NK-92 treated with Interleukin-12 subunit alpha and Interleukin-12 subunit beta, amount 100 ng/mL, for 24 hours (cell line): ENCODE results near the gene LRG1.
"Not testable (repeated sequence)": the region's sequence is repeated elsewhere in the genome, so short reads cannot be mapped to it uniquely, and the experiment has no call there.

Experiments used
- DNase-seq: peaks from one replicate; lab custom pipeline; 2025; lab: John Stamatoyannopoulos, UW

The LRG1 gene

GRCh38 chr19:4553092-4553695 lies 13.4 kb upstream of the LRG1 start:
- no peak for DNase-seq

- no peak for DNase-seq
Measured at GRCh38 chr19:4552525-4552819, 12.6 kb upstream of the LRG1 start.

- DNase-seq, result no peak
Measured at GRCh38 chr19:4550479-4551050, 10.7 kb upstream of the LRG1 start.

DNA sequence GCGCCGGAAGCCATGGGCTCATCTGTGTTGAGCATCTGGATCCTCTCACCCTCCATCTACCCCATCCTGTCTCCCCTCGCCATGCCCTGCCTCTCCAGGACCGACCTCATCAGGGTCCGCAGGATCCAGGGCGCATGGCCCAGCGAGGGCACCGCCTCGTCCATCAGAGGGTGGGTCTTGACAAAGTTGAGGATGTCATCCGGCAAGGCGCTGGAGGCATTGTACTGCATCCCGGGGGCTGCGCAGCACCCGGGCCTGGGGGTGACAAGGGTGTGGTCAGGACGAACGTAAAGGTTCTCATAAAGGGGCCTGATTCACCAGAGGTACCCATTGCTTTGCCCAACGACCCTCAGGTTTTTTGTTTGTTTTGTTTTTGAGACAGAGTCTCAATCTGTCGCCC lies 10.2 kb upstream of the LRG1 start:
- no peak for DNase-seq

GRCh38 chr19:4548238-4548584 lies 8.4 kb upstream of the LRG1 start:
- DNase-seq, result no peak

GRCh38 chr19:4547303-4548237 lies 7.7 kb upstream of the LRG1 start:
- no peak for DNase-seq

DNA sequence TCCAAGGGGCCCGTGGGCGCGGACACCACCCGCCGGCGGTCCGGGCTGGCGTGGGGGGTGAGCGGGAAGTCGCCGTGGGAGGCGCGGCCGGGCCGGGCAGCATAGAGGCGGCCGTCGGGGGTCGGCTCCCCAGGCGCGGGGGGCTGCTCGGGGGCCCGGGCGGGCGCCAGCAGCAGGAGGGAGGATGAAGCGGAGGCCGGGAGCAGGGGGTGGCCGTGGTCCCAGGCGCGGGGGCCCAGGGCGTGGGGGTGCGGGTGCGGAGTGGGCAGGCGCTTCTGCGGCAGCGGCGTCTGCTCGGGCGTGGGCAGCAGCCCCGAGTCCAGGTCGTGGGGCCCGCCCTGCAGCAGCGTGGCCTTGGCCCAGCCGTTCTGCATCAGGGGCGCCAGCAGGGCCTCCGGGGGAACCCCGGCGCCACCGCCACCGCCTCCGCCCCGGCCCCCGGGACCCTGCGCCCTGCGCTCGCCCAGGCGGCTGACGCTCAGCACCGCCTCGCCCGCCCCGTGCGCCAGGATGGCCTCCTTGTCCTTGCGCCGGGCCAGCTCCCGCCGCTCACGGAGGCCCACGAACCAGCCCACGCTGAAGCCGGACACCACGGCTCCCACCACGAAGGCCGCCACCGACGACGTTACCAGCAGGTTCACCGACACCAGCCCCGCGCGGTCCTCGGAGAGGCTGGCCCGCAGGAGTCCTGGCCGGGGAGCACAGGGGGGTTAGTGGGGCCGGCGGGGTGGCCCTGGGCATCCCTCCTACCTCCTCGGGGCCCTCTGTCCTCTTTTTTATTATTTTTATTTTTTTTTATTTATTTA lies 4.2 kb upstream of the LRG1 start:
- DNase-seq, result no peak

DNA sequence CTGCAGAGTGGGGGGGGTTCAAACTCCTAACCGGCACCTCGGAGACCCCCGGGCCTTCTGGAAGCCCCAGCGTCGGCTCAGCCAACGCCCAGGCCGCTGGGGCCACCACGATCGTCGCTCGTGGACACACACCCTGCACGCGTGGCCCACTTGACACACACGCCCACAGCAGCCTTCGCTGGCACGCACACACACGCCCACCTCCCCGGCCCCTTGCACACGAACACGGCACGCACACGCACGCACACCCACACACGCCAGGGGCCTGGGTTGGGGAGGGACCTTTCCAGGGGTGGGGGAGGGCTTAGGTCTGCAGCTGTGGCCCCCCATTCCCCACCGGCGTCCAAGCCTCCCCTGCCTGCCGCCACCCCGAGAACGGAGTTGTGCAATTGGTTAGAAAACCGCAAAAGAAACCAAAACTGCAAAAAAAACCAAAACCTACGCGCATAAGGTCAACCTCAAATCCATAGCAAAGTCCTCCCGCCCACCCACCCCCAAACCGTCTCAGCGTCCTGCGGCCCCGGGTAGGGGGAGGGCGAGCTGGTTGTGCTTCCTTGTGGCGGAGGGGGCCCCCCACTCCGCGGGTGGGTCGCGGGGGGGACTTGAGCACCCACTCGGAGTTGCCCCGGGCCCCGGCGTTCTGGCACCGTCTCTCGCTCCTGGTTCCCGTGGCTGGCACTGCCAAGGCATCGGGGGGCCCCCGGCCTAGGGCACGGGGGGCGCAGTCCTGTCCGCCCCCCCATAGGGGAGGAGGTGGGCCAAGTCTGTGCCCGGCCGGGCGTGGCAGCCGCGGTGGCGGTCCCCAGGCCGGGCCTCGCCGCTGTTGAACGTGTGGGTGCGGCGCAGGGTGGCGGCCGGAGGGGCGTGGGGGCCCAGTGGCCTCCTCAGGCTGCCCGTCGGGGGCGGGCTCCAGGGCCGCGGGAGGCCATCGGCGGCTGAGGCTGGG lies 3.3 kb upstream of the LRG1 start:
- no peak for DNase-seq

DNA sequence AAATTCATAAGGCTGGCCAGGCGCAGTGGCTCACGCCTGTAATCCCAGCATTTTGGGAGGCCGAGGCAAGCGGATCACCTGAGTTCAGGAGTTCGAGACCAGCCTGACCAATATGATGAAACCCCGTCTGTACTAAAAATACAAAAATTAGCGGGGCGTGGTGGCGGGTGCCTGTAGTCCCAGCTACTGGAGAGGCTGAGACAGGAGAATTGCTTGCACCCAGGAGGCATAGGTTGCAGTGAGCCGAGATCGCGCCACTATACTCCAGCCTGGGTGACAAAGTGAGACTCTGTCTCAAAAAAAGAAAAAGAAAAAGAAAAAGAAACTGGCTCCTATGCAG lies 1.9 kb upstream of the LRG1 start:
- DNase-seq, result not testable (repeated sequence)

DNA sequence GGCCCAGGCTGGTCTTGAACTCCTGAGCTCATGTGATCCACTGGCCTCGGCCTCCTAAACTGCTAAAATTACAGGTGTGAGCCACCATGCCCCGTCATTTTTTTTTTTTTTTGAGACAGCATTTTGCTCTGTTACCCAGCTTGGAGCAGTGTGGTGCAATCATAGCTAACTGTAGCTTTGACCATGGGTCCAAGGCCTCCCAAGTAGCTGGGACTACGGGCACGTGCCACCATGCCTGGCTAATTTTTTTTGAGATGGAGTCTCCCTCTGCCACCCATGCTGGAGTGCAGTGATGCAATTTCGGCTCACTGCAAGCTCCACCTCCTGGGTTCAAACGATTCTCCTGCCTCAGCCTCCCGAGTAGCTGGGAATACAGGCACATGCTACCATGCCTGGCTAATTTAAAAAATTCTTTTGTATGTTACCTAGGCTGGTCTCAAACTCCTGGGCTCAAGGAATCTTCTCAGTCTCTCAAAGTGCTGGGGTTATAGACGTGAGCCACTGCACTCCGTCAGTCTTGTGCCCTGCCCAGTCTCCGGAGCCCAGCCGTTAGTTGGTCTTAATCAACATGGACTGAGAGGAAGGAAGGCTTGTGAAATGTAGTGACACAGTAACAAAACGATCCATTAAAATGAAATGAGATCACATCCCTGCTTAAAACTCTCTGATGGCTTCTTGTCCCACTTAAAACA lies 1.4 kb upstream of the LRG1 start:
- no peak for DNase-seq

DNA sequence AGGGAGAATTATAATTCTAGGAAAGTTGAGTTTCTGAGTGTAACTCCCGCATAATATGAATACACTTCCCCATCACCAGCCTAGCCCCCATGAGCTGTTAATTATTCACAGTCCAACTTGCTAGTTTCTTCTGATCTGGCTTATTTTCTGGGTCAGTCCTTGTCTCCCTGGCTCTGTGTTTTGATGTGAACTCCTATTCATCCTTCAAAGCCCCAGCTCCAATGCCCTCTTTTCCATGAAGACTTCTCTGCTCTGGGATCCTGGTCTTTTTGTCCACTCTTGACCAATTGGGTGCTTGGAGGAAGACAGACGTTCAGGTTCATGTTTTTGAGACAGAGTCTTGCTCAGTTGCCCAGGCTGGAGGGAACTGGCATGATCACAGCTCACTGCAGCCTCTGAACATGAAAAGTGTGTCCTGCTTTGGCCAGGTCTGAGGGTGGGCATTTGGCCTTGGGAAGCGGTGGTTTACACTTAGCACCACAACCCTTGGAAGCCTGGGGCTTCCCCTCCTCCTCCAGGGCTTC lies 605 bp downstream of the LRG1 start:
- no peak for DNase-seq

- no peak for DNase-seq
Measured at GRCh38 chr19:4538601-4538954, 1.3 kb downstream of the LRG1 start.

- DNase-seq, result no peak
Measured at GRCh38 chr19:4537953-4538600, 1.8 kb downstream of the LRG1 start.

DNA sequence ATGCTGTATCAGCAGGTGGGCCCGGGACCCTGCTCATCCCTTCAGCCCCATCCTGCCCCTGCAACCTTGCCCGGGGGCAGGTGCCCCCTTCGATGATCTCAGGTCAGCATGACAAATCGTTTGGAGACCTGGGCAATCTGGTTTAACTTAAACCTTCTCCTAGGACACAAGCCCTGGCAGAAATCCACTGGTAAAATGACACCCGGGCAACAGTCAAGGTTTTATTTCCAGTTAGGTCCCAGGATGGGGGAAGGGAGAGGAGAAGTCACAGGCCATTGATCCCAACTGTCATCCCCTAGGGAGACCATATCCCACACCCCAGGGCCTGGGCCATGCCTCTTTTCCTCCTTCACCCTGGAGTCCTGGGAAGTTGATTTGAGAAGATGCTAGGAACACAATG lies 3.0 kb downstream of the LRG1 start:
- DNase-seq, result no peak

DNA sequence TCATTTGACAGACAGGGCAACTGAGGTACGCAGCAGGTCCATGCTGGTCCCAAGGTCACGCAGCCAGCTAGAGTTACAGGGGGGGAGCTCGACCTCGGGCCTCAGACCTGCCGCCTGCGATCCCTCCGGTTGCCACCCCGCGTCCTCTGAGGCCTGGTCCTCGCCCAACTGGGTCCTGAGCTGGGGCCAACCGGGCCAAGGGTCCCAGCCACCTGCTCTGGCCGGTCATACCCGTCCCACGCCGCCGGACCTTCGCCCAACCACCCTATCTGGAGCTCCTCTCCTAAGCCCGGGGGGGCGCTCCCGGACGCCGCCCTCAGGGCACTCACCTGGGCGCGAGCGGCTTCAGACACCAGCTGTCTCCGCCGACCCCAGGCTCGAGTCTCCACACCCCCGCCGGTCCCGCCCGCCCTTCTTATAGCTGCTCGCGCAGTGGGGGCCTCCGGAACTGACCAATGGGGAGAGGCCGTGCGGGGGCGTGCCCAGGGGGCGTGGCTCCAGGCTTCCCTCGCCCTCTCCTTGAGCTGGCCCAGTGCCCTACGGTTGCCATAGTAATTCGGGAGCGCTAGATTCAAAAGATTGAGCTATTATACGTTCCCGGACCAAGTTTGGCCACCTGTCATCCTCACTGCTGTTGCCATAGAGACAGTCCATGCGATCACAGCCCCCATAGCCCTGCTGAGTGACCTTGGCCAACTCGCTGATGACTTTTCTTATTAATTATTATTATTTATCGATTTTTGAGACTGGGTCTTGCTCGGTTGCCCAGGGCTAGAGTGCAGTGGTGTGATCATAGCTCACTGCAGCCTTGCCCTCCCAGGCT lies 4.8 kb downstream of the LRG1 start, which contains the start of gene PLIN5:
Gene PLIN5, minus strand, starts transcription at position 389 of the 823 bp plus-strand sequence. CDS start 1,150 bp downstream, outside the sequence.
- no peak for DNase-seq

- DNase-seq, result no peak
Measured at GRCh38 chr19:4533835-4534424, 5.9 kb downstream of the LRG1 start.

DNA sequence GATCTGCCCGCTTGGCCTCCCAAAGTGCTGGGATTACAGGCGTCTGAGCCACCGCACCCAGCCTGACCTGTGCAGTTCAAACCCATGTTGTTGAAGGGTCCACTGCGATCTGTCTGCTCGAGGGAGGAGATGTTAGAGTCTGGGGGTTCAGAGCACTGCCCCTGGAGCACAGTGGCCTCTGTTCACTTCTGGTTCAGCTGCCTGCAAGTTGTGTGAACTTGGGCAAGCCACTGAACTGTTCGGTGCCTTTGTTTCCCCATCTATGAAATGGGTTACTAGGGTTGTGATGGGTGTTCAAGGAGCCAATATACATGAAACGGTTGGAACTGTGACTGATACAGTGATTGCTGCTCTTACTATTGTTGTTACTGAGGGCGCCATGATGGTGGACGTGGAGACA lies 6.5 kb downstream of the LRG1 start:
- DNase-seq, result no peak

GRCh38 chr19:4531562-4532165 lies 8.2 kb downstream of the LRG1 start:
- DNase-seq, result no peak
